Adipose tissue (tissue), 3 donors: ENCODE measurements around the gene GPD1. TPM values are rescaled to one million over a fixed set of nuclear protein-coding genes. Genes with fewer than 3 reads are reported as not detected.
"Not testable (repeated sequence)": the region's sequence is repeated elsewhere in the genome, so short reads cannot be mapped to it uniquely, and the experiment has no call there.

Experiments used
- H3K27ac ChIP-seq: one replicate; pipeline ENCODE4 v1.5.1; 2013; ENCODE audit warnings: low read depth, low read length
- WGBS, 3 donors: extraction: QIAGEN DNeasy Blood & Tissue Kit; methylation state at CpG; one replicate each; pipeline ENCODE4 v1.1.7; 2013; 5-methylcytosine and 5-hydroxymethylcytosine counted together
- polyA plus RNA-seq, 3 donors: library from polyadenylated mRNA; stranded (reverse); fragments of 200-250 nt; gene quantifications; one replicate each; pipeline ENCODE4 v1.2.3, GENCODE V29; 2013
- donor health status: healthy with polysubstance abuse.
- donor health status: Bipolar disorder and iron deficiency.
- donor health status: healthy.

The GPD1 gene
- polyA plus RNA-seq, 3 donors: 119 to 1,308 (median 222) TPM

GRCh38 chr12:50151047-50151687, 47.4 kb downstream of the GPD1 start:
- 51 to 72% (median 63%) methylated on average over 1 of the region's 1 CpG for WGBS, 3 donors
- no peak overlapping the region for H3K27ac ChIP-seq

- 93 to 98% (median 95%) methylated on average over 5 of the region's 5 CpGs for WGBS, 3 donors
- H3K27ac ChIP-seq: not testable (repeated sequence)
Measured at GRCh38 chr12:50154947-50155346, 51.1 kb downstream of the GPD1 start.

- H3K27ac ChIP-seq: no peak overlapping the region
Measured at GRCh38 chr12:50156641-50157040, 52.8 kb downstream of the GPD1 start.

GRCh38 chr12:50157259-50157658, 53.5 kb downstream of the GPD1 start:
- 91 to 94% (median 94%) methylated on average over 2 of the region's 2 CpGs for WGBS, 3 donors
- no peak overlapping the region for H3K27ac ChIP-seq

- no peak overlapping the region for H3K27ac ChIP-seq
Measured at GRCh38 chr12:50160643-50161042, 56.8 kb downstream of the GPD1 start.

Other genes with a start within 250 kb of the GPD1 start
- gene FAIM2, start 200.1 kb upstream of the GPD1 start, polyA plus RNA-seq: 1 to 10 TPM in 1 of 3 donors, under 1 TPM in 2; 0.19 to 6.0 (median 0.53) TPM
- gene AQP2, start 153.3 kb upstream of the GPD1 start, polyA plus RNA-seq: under 1 TPM in 1 of 3 donors, not detected in 2; 0.06 TPM
- gene AQP5, start 142.1 kb upstream of the GPD1 start, polyA plus RNA-seq: under 1 TPM; 0.34 to 0.98 (median 0.76) TPM
- 1 to 10 TPM in 1 of 3 donors, under 1 TPM in 2; 0.06 to 1.7 (median 0.06) TPM for gene AQP6, start 131.1 kb upstream of the GPD1 start, polyA plus RNA-seq
- 1 to 10 TPM; 1.8 to 5.4 (median 3.0) TPM for gene RACGAP1, start 78.5 kb upstream of the GPD1 start, polyA plus RNA-seq
- gene ASIC1, start 46.4 kb upstream of the GPD1 start, polyA plus RNA-seq: 1 to 10 TPM in 1 of 3 donors, under 1 TPM in 2; 0.38 to 5.4 (median 0.65) TPM
- 10 to 100 TPM; 15.8 to 38.4 (median 17.9) TPM for gene SMARCD1, start 18.7 kb upstream of the GPD1 start, polyA plus RNA-seq
- gene COX14, start 8.2 kb downstream of the GPD1 start, polyA plus RNA-seq: 100 to 1,000 TPM in 2 of 3 donors, 10 to 100 TPM in 1; 57.4 to 174 (median 134) TPM
- 10 to 100 TPM; 17.0 to 26.1 (median 24.9) TPM for gene CERS5, start 63.4 kb downstream of the GPD1 start, polyA plus RNA-seq
- 100 to 1,000 TPM in 2 of 3 donors, 10 to 100 TPM in 1; 15.9 to 134 (median 108) TPM for gene LIMA1, start 179.5 kb downstream of the GPD1 start, polyA plus RNA-seq